AG04450 (cell line): Measurements from ENCODE around the gene TLE3. TPM values are rescaled to one million over a fixed set of nuclear protein-coding genes. Genes with fewer than 3 reads are reported as not detected.

Source experiments
- CTCF ChIA-PET: fragments of 300-600, 350-600 bp; formaldehyde crosslinking; extraction: SDS; loops from one replicate; lab custom pipeline; 2022; ENCODE audit warnings: antibody characterized with exemption, inconsistent platforms; lab: Charles Lee
- POLR2A ChIA-PET: fragments of 350-600 bp; formaldehyde crosslinking; extraction: SDS; loops from one replicate; lab custom pipeline; 2021; ENCODE audit warnings: antibody characterized with exemption, inconsistent platforms; lab: Yijun Ruan, JAX
- DNase-seq: peaks from one replicate; pipeline ENCODE4 v3.0.0-alpha.2; 2011; ENCODE audit warnings: low read depth, low spot score
- H3K27ac ChIP-seq: one replicate; pipeline ENCODE4 v1.5.1; 2012; ENCODE audit warnings: low read depth, low read length, control low read depth
- H3K27me3 ChIP-seq: one replicate; pipeline ENCODE4 v1.6.0; 2012; ENCODE audit warnings: low read length; ENCODE audit not compliant: control insufficient read depth, insufficient read depth
- H3K4me3 ChIP-seq: 2 replicates; pipeline ENCODE4 v1.5.1; 2011; ENCODE audit warnings: mild to moderate bottlenecking, low read depth, low read length, control low read depth
- H3K9me3 ChIP-seq: 2 replicates; pipeline ENCODE4 v1.5.1; 2012; ENCODE audit warnings: low read length; ENCODE audit not compliant: control insufficient read depth, insufficient read depth
- CTCF ChIP-seq: IDR thresholded peaks from 2 replicates; pipeline ENCODE4 v1.5.1; 2011; ENCODE audit warnings: low read depth, low read length, control low read depth, inconsistent platforms
- polyA plus RNA-seq: library from polyadenylated mRNA; depleted of rRNA; stranded (reverse); fragments of >200 nt; gene quantifications from 2 replicates; pipeline ENCODE4 v1.2.3, GENCODE V29; 2011

TLE3 gene
- polyA plus RNA-seq, 1 experiment, result 7.5 TPM

GRCh38 chr15:70099967-70100473 is 2.3 kb upstream of the TLE3 start:
- ChIA-PET POLR2A (interaction anchor here (0.6 to 4.0 kb wide), 7 partner anchors 11 to 543 kb away, joined by 3 to 49 read pairs (median 4); no protein-coding TSS in a partner anchor), CTCF (interaction anchor here (0.7 to 1.3 kb wide), 4 partner anchors 53 to 388 kb away, joined by 3 to 10 read pairs (median 6); no protein-coding TSS in a partner anchor)
- Histone ChIP-seq H3K27me3 (peaks cover 9% of the 10 kb centered on the region), H3K9me3 (no peaks in the 10 kb centered on the region; the same call in 1 of the 2 replicates), H3K27ac (no peak overlapping the region), H3K4me3 (peak overlapping the region; percentile 22; the same call in 1 of the 2 replicates)
- DNase-seq, result no peak
- TF ChIP-seq CTCF, result no peak

- CTCF ChIA-PET, result interaction anchor here (0.7 to 1.3 kb wide), 5 partner anchors 54 to 389 kb away, joined by 3 to 10 read pairs (median 6); no protein-coding TSS in a partner anchor
- H3K9me3 ChIP-seq, result no peaks in the 10 kb centered on the region; the same call in 1 of the 2 replicates
- TF ChIP-seq CTCF, result no peak
- peak overlapping the region; percentile 54 for H3K4me3 ChIP-seq
- H3K27ac ChIP-seq, result peak overlapping the region; percentile 65
- peak; percentile 99 for DNase-seq
- peaks cover 6% of the 10 kb centered on the region for H3K27me3 ChIP-seq
- POLR2A ChIA-PET, result interaction anchor here (0.6 to 4.0 kb wide), 7 partner anchors 12 to 542 kb away, joined by 3 to 49 read pairs (median 4); no protein-coding TSS in a partner anchor
Measured at GRCh38 chr15:70099167-70099966, 1.6 kb upstream of the TLE3 start.

- Histone ChIP-seq H3K4me3 (peak overlapping the region; percentile 54), H3K27ac (peak overlapping the region; percentile 65), H3K9me3 (no peaks in the 10 kb centered on the region; the same call in 1 of the 2 replicates), H3K27me3 (peaks cover 6% of the 10 kb centered on the region)
- ChIA-PET CTCF (interaction anchor here (0.6 to 1.9 kb wide), 9 partner anchors 14 to 1342 kb away, joined by 3 to 6 read pairs (median 4); no protein-coding TSS in a partner anchor), POLR2A (interaction anchor here (0.6 to 4.0 kb wide), 6 partner anchors 12 to 623 kb away, joined by 4 to 49 read pairs (median 4); no protein-coding TSS in a partner anchor)
- TF ChIP-seq CTCF, result no peak
- DNase-seq, result no peak
Measured at GRCh38 chr15:70098461-70099166, 897 bp upstream of the TLE3 start.

GRCh38 chr15:70098153-70098460 is 390 bp upstream of the TLE3 start:
- no peaks in the 10 kb centered on the region; the same call in 1 of the 2 replicates for H3K9me3 ChIP-seq
- POLR2A ChIA-PET, result interaction anchor here (0.5 to 1.7 kb wide), 6 partner anchors 32 to 646 kb away, joined by 3 to 12 read pairs (median 4); no protein-coding TSS in a partner anchor

More at GRCh38 chr15:70098153-70098460, 390 bp upstream of the TLE3 start:
- peaks cover 6% of the 10 kb centered on the region for H3K27me3 ChIP-seq
- TF ChIP-seq CTCF, result no peak
- H3K27ac ChIP-seq, result peak overlapping the region; percentile 65
- no peak for DNase-seq
- CTCF ChIA-PET, result interaction anchor here (0.6 to 1.9 kb wide), 7 partner anchors 15 to 933 kb away, joined by 3 to 8 read pairs (median 4); no protein-coding TSS in a partner anchor
- H3K4me3 ChIP-seq, result peak overlapping the region; percentile 54
